Fibroblast of the aortic adventitia (primary cell): ENCODE measurements around the gene RABIF. TPM values are rescaled to one million over a fixed set of nuclear protein-coding genes. Genes with fewer than 3 reads are reported as not detected.
"Not testable (repeated sequence)": the region's sequence is repeated elsewhere in the genome, so short reads cannot be mapped to it uniquely, and the experiment has no call there.

Source experiments
- DNase-seq: peaks from one replicate; pipeline ENCODE4 v3.0.0-alpha.2; 2010; ENCODE audit warnings: low read depth
- H3K4me3 ChIP-seq: 2 replicates; pipeline ENCODE4 v1.5.1; 2011; ENCODE audit warnings: low read depth, mild to moderate bottlenecking, control low read depth, low read length, moderate library complexity
- total RNA-seq: library from RNA; depleted of rRNA; stranded (reverse); fragments of >200 nt; gene quantifications from 2 replicates; pipeline ENCODE4 v1.2.3, GENCODE V29; 2012; ENCODE audit warnings: low replicate concordance
- TF ChIP-seq, protein P1 (sequence below): IDR thresholded peaks from 2 replicates; pipeline ENCODE4 v1.5.1; 2011; ENCODE audit warnings: mild to moderate bottlenecking, low read length, control low read depth, inconsistent platforms; ENCODE audit not compliant: insufficient read depth

The RABIF gene
- total RNA-seq, 1 donor = 10.9 TPM

DNA sequence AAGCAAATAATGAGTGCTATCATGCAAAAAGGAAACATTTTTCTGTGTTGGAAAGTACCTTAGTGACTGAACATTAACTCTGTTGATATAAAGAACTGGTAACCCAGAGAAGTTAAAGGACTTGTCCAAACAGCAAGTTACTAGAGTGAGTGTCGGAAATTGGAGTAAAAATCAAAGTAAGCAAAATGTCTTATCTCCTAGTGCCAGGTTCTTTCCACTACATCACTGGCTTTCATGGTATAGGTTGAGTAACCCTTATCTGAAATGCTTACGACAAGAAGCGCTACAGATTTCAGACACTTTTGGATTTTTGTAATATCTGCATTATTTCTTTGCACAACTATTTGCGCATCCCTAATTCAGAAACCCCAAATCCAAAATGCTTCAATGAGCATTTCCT is 16.4 kb upstream of the RABIF start:
- DNase-seq = no peak
- no peak overlapping the region for H3K4me3 ChIP-seq
- TF ChIP-seq, protein P1, sequence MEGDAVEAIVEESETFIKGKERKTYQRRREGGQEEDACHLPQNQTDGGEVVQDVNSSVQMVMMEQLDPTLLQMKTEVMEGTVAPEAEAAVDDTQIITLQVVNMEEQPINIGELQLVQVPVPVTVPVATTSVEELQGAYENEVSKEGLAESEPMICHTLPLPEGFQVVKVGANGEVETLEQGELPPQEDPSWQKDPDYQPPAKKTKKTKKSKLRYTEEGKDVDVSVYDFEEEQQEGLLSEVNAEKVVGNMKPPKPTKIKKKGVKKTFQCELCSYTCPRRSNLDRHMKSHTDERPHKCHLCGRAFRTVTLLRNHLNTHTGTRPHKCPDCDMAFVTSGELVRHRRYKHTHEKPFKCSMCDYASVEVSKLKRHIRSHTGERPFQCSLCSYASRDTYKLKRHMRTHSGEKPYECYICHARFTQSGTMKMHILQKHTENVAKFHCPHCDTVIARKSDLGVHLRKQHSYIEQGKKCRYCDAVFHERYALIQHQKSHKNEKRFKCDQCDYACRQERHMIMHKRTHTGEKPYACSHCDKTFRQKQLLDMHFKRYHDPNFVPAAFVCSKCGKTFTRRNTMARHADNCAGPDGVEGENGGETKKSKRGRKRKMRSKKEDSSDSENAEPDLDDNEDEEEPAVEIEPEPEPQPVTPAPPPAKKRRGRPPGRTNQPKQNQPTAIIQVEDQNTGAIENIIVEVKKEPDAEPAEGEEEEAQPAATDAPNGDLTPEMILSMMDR = no peak

DNA sequence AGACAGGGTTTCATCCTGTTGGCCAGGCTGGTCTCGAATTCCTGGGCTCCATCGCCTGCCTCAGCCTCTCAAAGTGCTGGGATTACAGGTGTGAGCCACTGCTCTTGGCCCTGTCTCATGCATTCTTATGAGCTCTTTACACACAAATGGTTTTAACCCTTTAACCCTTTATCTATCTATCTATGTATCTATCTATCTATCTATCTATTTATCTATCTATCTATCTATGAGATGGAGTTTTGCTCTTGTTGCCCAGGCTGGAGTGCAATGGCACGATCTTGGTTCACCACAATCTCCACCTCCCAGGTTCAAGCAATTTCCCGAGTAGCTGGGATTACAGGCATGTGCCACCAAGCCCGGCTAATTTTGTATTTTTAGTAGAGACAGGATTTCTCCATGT is 14.9 kb upstream of the RABIF start:
- not testable (repeated sequence) for H3K4me3 ChIP-seq, DNase-seq

DNA sequence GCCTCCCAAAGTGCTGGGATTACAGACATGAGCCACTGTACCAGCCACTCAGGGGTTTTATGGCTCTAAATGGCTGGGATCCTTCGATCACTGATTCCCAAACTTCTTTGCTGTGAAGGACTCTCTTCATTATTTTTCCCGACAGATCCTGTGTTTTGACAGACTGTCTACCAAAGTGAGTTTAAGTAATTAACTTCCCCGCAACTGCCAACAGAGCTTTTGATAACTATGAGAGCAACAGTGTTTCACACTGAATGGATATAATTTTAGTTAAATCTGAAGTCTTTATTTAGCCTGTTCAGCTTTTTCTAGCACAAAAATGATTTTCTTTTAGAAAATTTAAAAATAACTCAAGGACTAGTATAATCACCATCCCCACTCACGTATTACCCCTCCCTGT is 12.6 kb upstream of the RABIF start:
- TF ChIP-seq, protein P1 = no peak
- no peak for DNase-seq
- no peak overlapping the region for H3K4me3 ChIP-seq

DNA sequence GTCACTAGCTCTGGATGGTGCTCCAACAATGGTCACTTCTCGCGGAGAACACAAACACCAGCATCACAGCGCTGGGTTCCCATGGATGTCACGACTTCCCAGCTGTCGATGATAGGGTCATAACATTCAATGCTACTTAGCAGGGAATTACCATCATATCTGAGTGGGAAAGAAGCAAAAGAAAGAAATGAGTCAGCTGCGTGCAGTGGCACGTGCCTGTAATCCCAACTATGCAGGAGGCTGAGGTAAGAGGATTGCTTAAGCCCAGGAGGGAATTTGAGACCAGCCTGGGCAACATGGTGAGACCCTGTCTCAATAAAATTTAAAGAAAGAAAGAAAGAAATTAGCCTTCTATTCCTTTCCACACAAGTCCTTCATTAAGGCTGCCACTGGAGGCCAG is 3.6 kb upstream of the RABIF start:
- TF ChIP-seq, protein P1 = no peak
- no peak overlapping the region for H3K4me3 ChIP-seq
- no peak for DNase-seq

DNA sequence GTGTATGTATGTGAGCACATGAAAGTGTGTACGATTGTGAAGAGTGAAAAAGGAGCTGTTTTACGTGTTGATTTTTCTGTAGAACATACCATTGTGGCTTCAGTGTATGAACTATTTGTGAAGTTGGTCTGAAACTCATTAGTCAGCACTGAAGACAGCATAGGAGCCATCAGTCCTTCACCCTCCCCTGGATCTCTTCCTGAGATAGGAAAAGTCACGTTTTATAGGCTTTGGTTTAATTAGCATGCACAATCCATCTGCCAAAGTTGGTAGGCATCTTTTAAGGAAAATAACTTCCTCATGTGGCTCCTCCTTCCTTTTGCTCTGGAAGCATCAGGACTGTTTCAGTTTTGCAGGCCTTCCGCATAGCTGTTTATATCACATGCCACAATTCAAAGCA is 1.4 kb upstream of the RABIF start:
- TF ChIP-seq, protein P1 = no peak
- DNase-seq = no peak
- no peak overlapping the region for H3K4me3 ChIP-seq

DNA sequence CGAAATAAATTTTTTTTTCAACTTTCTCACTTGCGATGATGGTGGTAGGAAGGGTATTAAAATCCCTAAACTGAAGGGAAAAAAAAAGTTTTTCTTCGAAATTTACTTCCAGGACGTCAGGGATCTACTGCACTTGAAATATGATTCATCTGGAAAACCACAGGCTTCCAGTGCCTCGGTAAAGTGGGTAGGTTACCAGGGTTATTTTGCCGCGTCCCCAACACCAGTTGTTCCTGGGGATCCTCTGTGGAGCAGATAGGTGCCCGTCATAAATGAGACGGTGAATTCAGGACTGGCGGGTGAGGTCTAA is 773 bp downstream of the RABIF start:
- TF ChIP-seq, protein P1 = no peak
- DNase-seq = peak; percentile 27
- H3K4me3 ChIP-seq = peak overlapping the region; percentile 88

DNA sequence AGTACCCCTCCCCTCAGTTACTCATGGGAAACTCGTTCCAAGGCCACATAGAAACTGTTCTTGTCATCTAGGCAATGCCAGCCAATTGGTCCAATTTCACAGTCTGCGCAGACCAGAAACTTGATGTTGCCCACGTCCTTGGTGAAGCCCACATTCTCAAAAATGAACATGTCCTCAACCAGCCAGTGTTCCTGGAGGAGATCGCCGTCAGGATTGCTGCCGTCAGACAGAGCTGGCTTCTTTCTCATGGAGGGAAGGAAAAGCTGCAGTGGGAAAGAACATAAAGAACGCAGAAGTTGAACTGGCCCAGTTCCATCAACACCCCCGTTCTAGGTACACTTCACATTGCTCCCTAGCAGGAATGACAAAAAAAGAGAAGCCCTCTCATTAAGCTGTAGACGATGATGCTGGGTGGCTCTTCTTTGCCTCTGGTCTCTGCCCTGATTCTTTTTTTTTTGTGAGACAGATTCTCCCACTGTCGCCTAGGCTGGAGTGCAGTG is 7.9 kb downstream of the RABIF start:
- DNase-seq = no peak
- H3K4me3 ChIP-seq = no peak overlapping the region
- TF ChIP-seq, protein P1 = no peak

DNA sequence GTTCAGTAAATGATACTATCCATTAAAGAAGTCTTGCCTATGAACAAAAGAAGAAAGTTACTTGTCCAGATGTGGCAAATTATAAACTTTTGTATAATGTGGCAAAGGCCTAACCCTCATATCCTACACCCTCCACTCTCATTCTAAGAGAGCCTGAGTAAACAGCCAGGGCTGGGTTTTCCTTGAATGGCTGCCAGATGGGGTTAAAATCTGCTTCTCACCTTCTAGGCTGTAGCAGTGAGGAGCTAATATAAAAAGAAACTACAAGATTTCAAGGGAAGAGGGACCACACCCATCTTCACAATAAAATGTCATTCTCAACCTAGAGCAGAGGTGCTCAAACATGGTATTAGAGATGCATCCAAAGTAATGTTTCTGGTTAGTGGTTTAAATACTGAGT is 8.9 kb downstream of the RABIF start:
- H3K4me3 ChIP-seq = no peak overlapping the region
- TF ChIP-seq, protein P1 = no peak
- no peak for DNase-seq
